ENCODE results near the gene RAB15. TPM values are rescaled to one million over a fixed set of nuclear protein-coding genes. Genes with fewer than 3 reads are reported as not detected.

The RAB15 gene
- total RNA-seq, 6 donors from 2014 or later: 16.8 to 39.8 (median 22.8) TPM

DNA sequence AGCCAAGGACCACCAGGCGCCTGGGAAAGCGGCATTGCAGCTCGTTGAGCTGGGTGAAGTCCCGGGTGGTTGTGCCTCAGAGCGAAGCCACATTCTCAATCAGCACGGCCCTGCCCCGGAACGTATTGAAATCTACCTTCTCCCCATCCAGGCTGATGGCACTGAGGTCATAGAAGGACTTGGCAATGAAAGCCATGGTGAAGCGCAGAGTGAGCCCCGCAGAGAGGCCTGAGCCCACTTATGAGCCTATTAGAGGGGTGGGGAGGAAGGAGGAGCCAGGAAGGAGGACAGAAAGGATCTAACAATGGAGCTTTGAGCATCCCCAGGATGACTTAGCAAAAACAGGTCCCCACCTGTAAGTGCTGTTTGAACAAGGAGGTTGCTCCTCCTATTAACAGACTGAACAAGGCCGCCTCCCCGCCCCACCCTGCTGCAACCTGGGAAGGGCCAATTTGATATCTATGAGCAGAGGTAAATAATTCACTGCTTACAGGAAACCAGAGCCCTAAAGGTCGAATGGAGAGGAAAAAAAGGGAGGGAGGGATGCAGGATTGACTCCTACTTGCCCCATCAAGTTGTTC lies 29.5 kb downstream of the RAB15 start, which contains the start of gene GPX2:
Gene GPX2, minus strand, starts transcription at position 215 of the 581 bp plus-strand sequence. Its CDS starts 19 bp downstream, at position 196.
- no peak for ATAC-seq (ENCODE audit: low FRiP score in 2 of 2)
- TF ChIP-seq POLR2A (IDR thresholded peaks at IDR 0.05): no peak
- TF ChIP-seq, protein P1, sequence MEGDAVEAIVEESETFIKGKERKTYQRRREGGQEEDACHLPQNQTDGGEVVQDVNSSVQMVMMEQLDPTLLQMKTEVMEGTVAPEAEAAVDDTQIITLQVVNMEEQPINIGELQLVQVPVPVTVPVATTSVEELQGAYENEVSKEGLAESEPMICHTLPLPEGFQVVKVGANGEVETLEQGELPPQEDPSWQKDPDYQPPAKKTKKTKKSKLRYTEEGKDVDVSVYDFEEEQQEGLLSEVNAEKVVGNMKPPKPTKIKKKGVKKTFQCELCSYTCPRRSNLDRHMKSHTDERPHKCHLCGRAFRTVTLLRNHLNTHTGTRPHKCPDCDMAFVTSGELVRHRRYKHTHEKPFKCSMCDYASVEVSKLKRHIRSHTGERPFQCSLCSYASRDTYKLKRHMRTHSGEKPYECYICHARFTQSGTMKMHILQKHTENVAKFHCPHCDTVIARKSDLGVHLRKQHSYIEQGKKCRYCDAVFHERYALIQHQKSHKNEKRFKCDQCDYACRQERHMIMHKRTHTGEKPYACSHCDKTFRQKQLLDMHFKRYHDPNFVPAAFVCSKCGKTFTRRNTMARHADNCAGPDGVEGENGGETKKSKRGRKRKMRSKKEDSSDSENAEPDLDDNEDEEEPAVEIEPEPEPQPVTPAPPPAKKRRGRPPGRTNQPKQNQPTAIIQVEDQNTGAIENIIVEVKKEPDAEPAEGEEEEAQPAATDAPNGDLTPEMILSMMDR (IDR thresholded peaks at IDR 0.05): no peak
- no peak for TF ChIP-seq EP300 (IDR thresholded peaks at IDR 0.05)
- TF ChIP-seq POLR2AphosphoS5 (IDR thresholded peaks at IDR 0.05): no peak

DNA sequence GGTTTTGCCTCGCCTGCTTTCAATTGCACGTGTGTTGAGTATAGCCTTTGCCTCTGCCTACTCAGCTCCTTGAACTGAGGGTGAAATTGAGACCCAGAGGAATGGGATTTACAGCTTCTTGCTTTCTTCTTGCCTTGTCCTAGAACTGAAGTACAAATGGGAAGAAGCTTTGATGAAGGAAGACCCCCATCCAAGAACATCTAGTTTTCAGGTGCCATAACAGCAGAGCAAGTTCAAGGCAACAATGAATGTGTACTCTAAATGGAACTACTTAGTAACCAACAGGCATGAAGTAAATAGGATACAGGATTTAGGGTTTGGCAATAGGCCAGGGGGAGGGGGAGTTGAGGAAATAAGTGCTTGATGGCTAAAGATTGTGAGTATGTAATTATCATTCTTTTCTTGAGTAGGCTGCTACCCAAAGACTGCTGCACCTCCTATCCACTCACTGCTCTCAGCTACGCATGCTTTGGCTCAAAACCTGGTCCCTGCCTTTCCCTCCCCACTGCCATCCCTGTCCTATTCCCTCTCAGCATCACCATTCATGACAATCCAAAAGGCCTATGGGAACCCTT lies 31.7 kb downstream of the RAB15 start:
- Histone ChIP-seq H3K4me1 (peaks cover 0 to 9% (median 3%) of the 10 kb centered on the region in 4 donors), H3K36me3 (peaks cover 0 to 27% (median 12%) of the 10 kb centered on the region in 4 donors), H3K27ac (no peak overlapping the region), H3K9me3 (no peaks in the 10 kb centered on the region), H3K27me3 (no peaks in the 10 kb centered on the region), H3K4me3 (no peak overlapping the region)
- 93 to 96% methylated on average over 3 of the region's 3 CpGs for WGBS, 2 donors
- ATAC-seq (ENCODE audit: low FRiP score in 2 of 2) (no peak), DNase-seq (no peak)
- TF ChIP-seq, protein P1 (IDR thresholded peaks at IDR 0.05): no peak
- TF ChIP-seq POLR2AphosphoS5 (IDR thresholded peaks at IDR 0.05) (no peak), POLR2A (IDR thresholded peaks at IDR 0.05) (no peak), EP300 (IDR thresholded peaks at IDR 0.05) (no peak)

More for the DNA sequence above, 29.5 kb downstream of the RAB15 start, which contains the start of gene GPX2:
- peak; percentile 15 to 44 for DNase-seq
- H3K4me3 ChIP-seq: no peak within 1 kb of the TSS
- H3K4me1 ChIP-seq: peaks cover 0 to 4% (median 2%) of the 10 kb centered on the region in 4 donors
- WGBS, 2 donors: 79 to 83% methylated on average over 9 to 13 of the region's 13 CpGs
- H3K27me3 ChIP-seq: no peaks in the 10 kb centered on the region
- no peak within 1 kb of the TSS for H3K27ac ChIP-seq
- H3K36me3 ChIP-seq: peaks cover 0 to 25% (median 16%) of the 10 kb centered on the region in 4 donors
- no peaks in the 10 kb centered on the region for H3K9me3 ChIP-seq

DNA sequence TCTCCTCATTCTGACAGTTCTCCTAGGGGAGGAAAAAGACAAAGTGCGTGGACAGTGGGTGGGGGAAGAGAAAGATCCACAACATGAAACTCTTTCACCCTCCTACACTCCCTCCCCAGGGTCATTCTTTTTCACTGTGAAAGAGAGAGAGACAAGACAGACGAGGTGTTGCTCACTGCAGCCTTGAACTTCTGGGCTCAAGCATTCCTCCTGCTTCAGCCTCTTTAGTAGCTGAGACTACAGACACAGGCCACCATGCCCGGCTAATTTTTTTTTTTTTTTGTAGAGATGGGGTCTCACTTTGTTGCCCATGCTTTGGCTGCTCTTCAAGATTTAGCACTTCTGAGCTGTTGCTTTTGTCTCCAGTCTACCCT lies 32.3 kb downstream of the RAB15 start:
- WGBS, 2 donors: 78 to 87% methylated on average over 3 of the region's 3 CpGs
- Histone ChIP-seq H3K4me3 (no peak overlapping the region), H3K27ac (no peak overlapping the region)

DNA sequence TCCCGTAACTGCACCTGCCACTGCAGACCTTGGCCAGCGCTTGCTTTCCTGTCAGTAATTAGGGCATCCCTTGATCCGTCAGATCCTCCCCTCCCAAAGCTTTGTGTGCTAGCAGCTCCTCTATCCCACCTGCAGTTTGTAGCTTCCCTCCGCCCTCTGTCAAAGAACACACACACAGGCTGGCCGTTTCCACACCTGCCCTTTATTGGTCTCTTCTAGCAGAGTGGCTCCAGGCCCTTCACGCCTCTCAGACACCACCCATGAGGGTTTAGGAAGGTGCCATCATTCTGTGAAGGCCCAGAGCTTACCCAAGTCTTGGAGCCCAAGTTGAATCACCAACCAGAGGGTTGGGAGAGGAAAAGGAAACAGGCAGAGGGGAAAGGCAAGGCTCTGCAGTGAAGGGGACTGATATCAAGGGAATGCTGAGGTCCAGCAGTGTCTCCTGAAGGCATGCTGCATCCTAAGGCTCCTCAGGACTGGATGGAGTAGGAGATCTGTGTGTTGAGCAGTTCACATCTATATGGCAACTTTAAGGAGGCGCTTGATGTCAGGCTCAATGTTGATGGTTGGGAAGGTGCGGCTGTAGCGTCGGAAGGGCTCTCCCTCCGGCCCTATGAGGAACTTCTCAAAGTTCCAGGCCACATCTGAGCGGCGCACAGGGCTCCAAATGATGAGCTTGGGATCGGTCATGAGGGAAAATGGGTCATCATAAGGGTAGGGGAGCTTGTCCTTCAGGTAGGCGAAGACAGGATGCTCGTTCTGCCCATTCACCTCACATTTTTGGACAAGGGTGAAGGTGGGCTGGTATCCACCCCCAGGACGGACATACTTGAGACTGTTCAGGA lies 32.9 kb downstream of the RAB15 start:
- H3K9me3 ChIP-seq: no peaks in the 10 kb centered on the region
- DNase-seq (no peak), ATAC-seq (ENCODE audit: low FRiP score in 2 of 2) (no peak)
- H3K4me1 ChIP-seq: peaks cover 0 to 9% (median 3%) of the 10 kb centered on the region in 4 donors
- 92 to 96% methylated on average over 17 of the region's 17 CpGs for WGBS, 2 donors
- no peak overlapping the region for H3K27ac ChIP-seq
- H3K4me3 ChIP-seq: no peak overlapping the region
- TF ChIP-seq POLR2A (IDR thresholded peaks at IDR 0.05): no peak
- TF ChIP-seq, protein P1 (IDR thresholded peaks at IDR 0.05): no peak
- TF ChIP-seq EP300 (IDR thresholded peaks at IDR 0.05): no peak
- no peak for TF ChIP-seq POLR2AphosphoS5 (IDR thresholded peaks at IDR 0.05)
- H3K36me3 ChIP-seq: peaks cover 0 to 32% (median 12%) of the 10 kb centered on the region in 4 donors
- no peaks in the 10 kb centered on the region for H3K27me3 ChIP-seq

More for the DNA sequence above, 32.3 kb downstream of the RAB15 start:
- H3K36me3 ChIP-seq: peaks cover 0 to 26% (median 12%) of the 10 kb centered on the region in 4 donors
- ATAC-seq (ENCODE audit: low FRiP score in 2 of 2): no peak
- peaks cover 0 to 9% (median 3%) of the 10 kb centered on the region in 4 donors for H3K4me1 ChIP-seq
- TF ChIP-seq POLR2A (IDR thresholded peaks at IDR 0.05) (no peak), EP300 (IDR thresholded peaks at IDR 0.05) (no peak), POLR2AphosphoS5 (IDR thresholded peaks at IDR 0.05) (no peak)
- TF ChIP-seq, protein P1 (IDR thresholded peaks at IDR 0.05): no peak
- H3K27me3 ChIP-seq: no peaks in the 10 kb centered on the region
- no peaks in the 10 kb centered on the region for H3K9me3 ChIP-seq
- DNase-seq: no peak
